GM12878 (cell line): ENCODE measurements around the gene CA11. TPM values are rescaled to one million over a fixed set of nuclear protein-coding genes. Genes with fewer than 3 reads are reported as not detected.
A peak's percentile ranks its signal among the peaks of the same experiment; 100 is the strongest.
"Not testable (repeated sequence)": the region's sequence is repeated elsewhere in the genome, so short reads cannot be mapped to it uniquely, and the experiment has no call there.

Source experiments
- ATAC-seq: fragments of 200-7000 bp; cut with Tn5 transposase; 3 replicates; pipeline ENCODE4 v1.9.1; 2020; ENCODE audit warnings: mild to moderate bottlenecking, moderate library complexity
- BruUV-seq: library from RNA; stranded (reverse); fragments of 400-500 nt; replicated peaks from 2 replicates; lab custom pipeline; 2021; lab: Mats Ljungman, UMichigan
- CTCF ChIA-PET: fragments of 300-600 bp; sonication (Branson Sonifier 250); formaldehyde crosslinking; extraction: SDS; loops from one replicate; lab custom pipeline; 2021; ENCODE audit warnings: inconsistent platforms; lab: Yijun Ruan, JAX
- POLR2A ChIA-PET: fragments of 350-600 bp; formaldehyde crosslinking; extraction: SDS; loops from one replicate; lab custom pipeline; 2021; ENCODE audit warnings: inconsistent platforms; lab: Charles Lee
- RAD21 ChIA-PET: fragments of 300-600 bp; sonication (Branson Sonifier 250); formaldehyde crosslinking; loops from one replicate; lab custom pipeline; 2023; ENCODE audit warnings: antibody characterized with exemption; ENCODE audit not compliant: unreplicated experiment; lab: Charles Lee
- SMC1A ChIA-PET: fragments of 300-600 bp; sonication (Branson Sonifier 250); formaldehyde crosslinking; loops from one replicate; lab custom pipeline; 2023; ENCODE audit not compliant: unreplicated experiment, uncharacterized antibody; lab: Charles Lee
- DNase-seq: peaks from one replicate; pipeline ENCODE4 v3.0.0-alpha.2; 2011; ENCODE audit warnings: low read depth, low spot score
- FAIRE-seq: peaks from 3 replicates; lab custom pipeline; 2011; peaks lifted over from hg19 to GRCh38; lab: Jason Lieb, UNC
- H2AFZ ChIP-seq: 2 replicates; pipeline ENCODE4 v1.6.0; 2011; ENCODE audit warnings: low read depth, low read length, control low read depth; ENCODE audit not compliant: control insufficient read depth
- H3K27ac ChIP-seq: 2 replicates; pipeline ENCODE4 v1.5.1; 2011; ENCODE audit warnings: control low read depth; ENCODE audit not compliant: control insufficient read depth, insufficient read depth
- H3K27me3 ChIP-seq, 2 experiments: replicated peaks in 1 of 2; 2 replicates each; pipeline versions ENCODE4 v1.6.0 to v1.6.1; 2011; ENCODE audit warnings: low read length in 1 of 2; ENCODE audit not compliant: control insufficient read depth in 2 of 2, insufficient read depth in 2 of 2
- H3K36me3 ChIP-seq, 2 experiments: 2 replicates each; pipeline ENCODE4 v1.5.1; 2011; ENCODE audit warnings: low read length in 1 of 2; ENCODE audit not compliant: control insufficient read depth in 2 of 2, insufficient read depth in 2 of 2
- H3K4me1 ChIP-seq: 2 replicates; pipeline ENCODE4 v1.6.1; 2011; ENCODE audit warnings: mild to moderate bottlenecking, low read length, moderate library complexity, mixed read lengths; ENCODE audit not compliant: control insufficient read depth, insufficient read depth
- H3K4me2 ChIP-seq: 2 replicates; pipeline ENCODE4 v1.6.0; 2011; ENCODE audit warnings: control low read depth; ENCODE audit not compliant: control insufficient read depth, insufficient read depth
- H3K4me3 ChIP-seq: fragments of 200-600 bp; sonication (generic); 2 replicates; pipeline ENCODE4 v1.5.1; 2016
- H3K79me2 ChIP-seq: 2 replicates; pipeline ENCODE4 v1.6.0; 2011; ENCODE audit warnings: low read length; ENCODE audit not compliant: control insufficient read depth, insufficient read depth
- H3K9ac ChIP-seq: 2 replicates; pipeline ENCODE4 v1.8.0; 2011; ENCODE audit warnings: low read length, control low read depth, mixed read lengths; ENCODE audit not compliant: control insufficient read depth, insufficient read depth
- H3K9me3 ChIP-seq: replicated peaks from 3 replicates; pipeline ENCODE4 v1.5.1; 2011; ENCODE audit warnings: mild to moderate bottlenecking, low read length; ENCODE audit not compliant: control insufficient read depth, insufficient read depth
- H4K20me1 ChIP-seq: 2 replicates; pipeline ENCODE4 v1.6.0; 2011; ENCODE audit not compliant: control insufficient read depth, insufficient read depth
- GATAD2B ChIP-seq: fragments of 450-650 bp; conservative IDR thresholded peaks from 2 replicates; pipeline ENCODE4 v1.6.1; 2017; ENCODE audit warnings: low read depth, mild to moderate bottlenecking, moderate library complexity
- POLR2A ChIP-seq: IDR thresholded peaks from 2 replicates; pipeline ENCODE4 v1.6.1; 2011; ENCODE audit warnings: low read depth, mild to moderate bottlenecking, low read length
- ZBTB33 ChIP-seq: fragments of 450-650 bp; IDR thresholded peaks from 2 replicates; pipeline ENCODE4 v1.6.1; 2017; ENCODE audit warnings: mild to moderate bottlenecking
- WGBS: methylation state at CpG from one replicate; pipeline ENCODE4 v1.1.6; 2016; ENCODE audit warnings: low lambda C conversion rate; ENCODE audit not compliant: insufficient replicate concordance, insufficient coverage; ENCODE audit errors: missing lambda C conversion rate; 5-methylcytosine and 5-hydroxymethylcytosine counted together
- in situ Hi-C: fragments of 300-500 bp; cut with MboI; formaldehyde crosslinking; loops from 9 replicates; pipeline ENCODE4 v1.14.3; 2018; ENCODE audit warnings: mixed read lengths
- intact Hi-C: fragments of 100-400 bp; cut with micrococcal nuclease; formaldehyde crosslinking; loops from one replicate; pipeline ENCODE4 v1.14.2; 2022; ENCODE audit not compliant: unreplicated experiment
- polyA plus RNA-seq, 11 experiments: library from polyadenylated mRNA; depleted of rRNA in 4 of 11; unstranded in 6 of 11; stranded (reverse) in 5 of 11; fragments of >200 nt; fragmentation: Nextera tagmentation in 4 of 11; fragmentation: Illumina TruSeq in 1 of 11; extraction: Ambion mirVana in 4 of 11; extraction: Trizol in 1 of 11; gene quantifications; 1 replicate in 1 of 11; 2 replicates in 10 of 11; pipeline versions ENCODE4 v1.2.1 to v1.2.3, GENCODE V29; 2011 to 2016; ENCODE audit warnings: inconsistent platforms in 2 of 11, missing spikeins in 2 of 11, low read depth in 1 of 11
- total RNA-seq, 4 experiments: library from RNA; depleted of rRNA in 3 of 4; stranded (reverse); fragments of >200 nt in 3 of 4; fragmentation: Illumina TruSeq in 1 of 4; extraction: Trizol in 1 of 4; gene quantifications; 2 replicates each; pipeline versions ENCODE4 v1.2.1 to v1.2.3, GENCODE V29; 2013 to 2021

CA11 gene
- total and polyA plus RNA-seq, 10 of the 15 experiments (the other 5 are each of a cell fraction or from before 2014, with no cell fraction given) = 1.7 to 7.5 (median 2.4) TPM

- CTCF ChIA-PET = interaction anchor here (0.7 kb wide), 1 partner anchor 449 kb away, joined by 3 read pairs; no protein-coding TSS in a partner anchor
- Histone ChIP-seq H3K4me2 (no peak overlapping the region), H3K4me1 (peaks cover 3% of the 10 kb centered on the region; the same call in 1 of the 2 replicates), H3K9me3 (no peaks in the 10 kb centered on the region), H3K4me3 (no peak overlapping the region), H3K36me3 (no peaks in the 10 kb centered on the region), H4K20me1 (no peaks in the 10 kb centered on the region), H3K79me2 (no peaks in the 10 kb centered on the region), H2AFZ (no peak overlapping the region), H3K9ac (no peak overlapping the region), H3K27me3 (peaks cover 0 to 2% of the 10 kb centered on the region in 2 experiments; a peak in 2 of 4 replicates), H3K27ac (no peak overlapping the region)
- BruUV-seq = no TSS peak
- POLR2A ChIA-PET = no interaction called here
- in situ Hi-C loops = no loop called here
- SMC1A ChIA-PET = no interaction called here
- ATAC-seq = no peak
- no peak for DNase-seq
- WGBS = 73% methylated on average over 43 of the region's 45 CpGs
- TF ChIP-seq POLR2A (no peak), GATAD2B (peak; percentile 45; the same call in 1 of the 2 replicates), ZBTB33 (peak; percentile 87; the same call in 1 of the 2 replicates)
- RAD21 ChIA-PET = no interaction called here
- no peak for FAIRE-seq
- intact Hi-C loops = no loop called here
Observed at GRCh38 chr19:48680436-48681126, 34.6 kb upstream of the CA11 start.

DNA sequence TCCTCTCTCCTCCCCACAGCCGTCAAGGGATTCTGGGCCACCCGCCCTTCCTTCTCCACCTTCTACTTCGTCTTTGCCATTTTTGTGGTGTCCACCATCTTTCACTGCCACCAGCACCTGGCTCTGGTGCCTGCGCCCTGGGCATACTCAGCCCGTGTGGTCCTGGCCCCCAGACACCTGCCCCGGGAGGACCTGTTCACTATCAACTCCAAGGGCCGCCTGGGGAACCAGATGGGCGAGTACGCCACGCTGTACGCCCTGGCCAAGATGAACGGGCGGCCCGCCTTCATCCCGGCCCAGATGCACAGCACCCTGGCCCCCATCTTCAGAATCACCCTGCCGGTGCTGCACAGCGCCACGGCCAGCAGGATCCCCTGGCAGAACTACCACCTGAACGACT lies 34.0 kb upstream of the CA11 start:
- FAIRE-seq, H3K9ac ChIP-seq, CTCF ChIA-PET, H3K9me3 ChIP-seq, H3K79me2 ChIP-seq, BruUV-seq, H2AFZ ChIP-seq, intact Hi-C loops, ATAC-seq, RAD21 ChIA-PET, in situ Hi-C loops, H4K20me1 ChIP-seq, H3K27me3 ChIP-seq, POLR2A ChIA-PET, H3K4me1 ChIP-seq, H3K27ac ChIP-seq, DNase-seq, H3K4me2 ChIP-seq, H3K4me3 ChIP-seq, SMC1A ChIA-PET, H3K36me3 ChIP-seq: not testable (repeated sequence)
- 48% methylated on average over 16 of the region's 19 CpGs for WGBS
